ENCODE measurements around the gene LMX1B.

GRCh38 chr9:126613651-126614050 lies at the start of gene LMX1B:
- TF ChIP-seq CTCF (conservative IDR thresholded peaks at IDR 0.05; ENCODE audit: low read depth, low read length): no peak
- no peak for TF ChIP-seq RFX5 (IDR thresholded peaks at IDR 0.05; ENCODE audit: low read depth, low read length)
- TF ChIP-seq POLR2A (IDR thresholded peaks at IDR 0.05; ENCODE audit: low read depth, low read length): no peak

All from IMR-90 (cell line).